Mesothelial cell of epicardium (in vitro differentiated cells): Measurements from ENCODE around the gene MAGEA4. TPM values are rescaled to one million over a fixed set of nuclear protein-coding genes. Genes with fewer than 3 reads are reported as not detected.

Experiments used
- DNase-seq, 2 experiments: peaks; one replicate each; pipeline ENCODE4 v3.0.0; 2021; ENCODE audit warnings: low spot score in 2 of 2; ENCODE audit not compliant: unreplicated experiment in 2 of 2
- H3K27ac Mint-ChIP-seq: 2 replicates; pipeline ENCODE4 v1.8.0; 2021; ENCODE audit warnings: mixed read lengths
- H3K27me3 Mint-ChIP-seq: 2 replicates; pipeline ENCODE4 v1.8.0; 2021; ENCODE audit warnings: low read depth, mixed read lengths
- H3K36me3 Mint-ChIP-seq: 2 replicates; pipeline ENCODE4 v1.8.0; 2021; ENCODE audit warnings: mixed read lengths
- H3K4me1 Mint-ChIP-seq: 2 replicates; pipeline ENCODE4 v1.8.0; 2021; ENCODE audit warnings: mixed read lengths
- H3K4me3 Mint-ChIP-seq: 2 replicates; pipeline ENCODE4 v1.8.0; 2021; ENCODE audit warnings: mild to moderate bottlenecking, moderate library complexity, mixed read lengths
- H3K9me3 Mint-ChIP-seq: 2 replicates; pipeline ENCODE4 v1.8.0; 2021; ENCODE audit warnings: mixed read lengths
- CTCF ChIP-seq: fragments of 200-600 bp; sonication (generic); IDR thresholded peaks from one replicate; pipeline ENCODE4 v1.5.0; 2021; ENCODE audit warnings: antibody characterized with exemption; ENCODE audit not compliant: unreplicated experiment
- total RNA-seq: library from RNA; stranded (reverse); gene quantifications from 3 replicates; pipeline ENCODE4 v1.2.1, GENCODE V29; 2021

The MAGEA4 gene
- total RNA-seq, 1 donor from 2014 or later, result not detected

DNA sequence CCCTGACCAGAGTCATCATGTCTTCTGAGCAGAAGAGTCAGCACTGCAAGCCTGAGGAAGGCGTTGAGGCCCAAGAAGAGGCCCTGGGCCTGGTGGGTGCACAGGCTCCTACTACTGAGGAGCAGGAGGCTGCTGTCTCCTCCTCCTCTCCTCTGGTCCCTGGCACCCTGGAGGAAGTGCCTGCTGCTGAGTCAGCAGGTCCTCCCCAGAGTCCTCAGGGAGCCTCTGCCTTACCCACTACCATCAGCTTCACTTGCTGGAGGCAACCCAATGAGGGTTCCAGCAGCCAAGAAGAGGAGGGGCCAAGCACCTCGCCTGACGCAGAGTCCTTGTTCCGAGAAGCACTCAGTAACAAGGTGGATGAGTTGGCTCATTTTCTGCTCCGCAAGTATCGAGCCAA, 11.0 kb downstream of the MAGEA4 start:
- TF ChIP-seq CTCF, result no peak
- Mint-ChIP-seq H3K9me3 (peaks cover 10% of the 10 kb centered on the region), H3K27ac (no peak overlapping the region), H3K27me3 (no peaks in the 10 kb centered on the region), H3K36me3 (no peaks in the 10 kb centered on the region), H3K4me3 (no peak overlapping the region), H3K4me1 (no peaks in the 10 kb centered on the region)
- no peak for DNase-seq

DNA sequence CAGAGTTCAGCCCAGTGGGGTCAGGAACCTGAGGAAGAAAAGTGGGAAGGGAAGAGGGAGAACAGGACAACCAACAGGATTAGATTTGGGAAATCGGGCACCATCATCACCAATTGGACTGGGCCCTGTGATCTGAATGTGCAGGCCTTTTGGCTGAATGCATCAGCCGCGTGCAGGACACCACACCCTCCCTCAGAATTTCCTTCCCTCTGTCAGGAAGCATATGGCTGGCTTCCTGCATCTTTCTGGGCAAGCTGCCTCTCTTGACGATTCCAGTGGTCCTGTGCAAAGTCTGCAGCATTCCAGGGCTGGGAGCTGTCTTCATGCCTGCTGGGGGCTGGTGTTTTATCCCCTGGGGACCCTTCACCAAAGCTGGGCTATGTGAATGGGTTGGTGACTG, 16.4 kb downstream of the MAGEA4 start:
- H3K36me3 Mint-ChIP-seq, result no peaks in the 10 kb centered on the region
- no peaks in the 10 kb centered on the region for H3K27me3 Mint-ChIP-seq
- H3K9me3 Mint-ChIP-seq, result peaks cover 29% of the 10 kb centered on the region
- DNase-seq, result no peak
- H3K27ac Mint-ChIP-seq, result no peak overlapping the region
- no peak overlapping the region for H3K4me3 Mint-ChIP-seq
- TF ChIP-seq CTCF, result no peak
- no peaks in the 10 kb centered on the region for H3K4me1 Mint-ChIP-seq

GRCh38 chrX:151935358-151935757, 22.7 kb downstream of the MAGEA4 start:
- no peak for TF ChIP-seq CTCF
- Mint-ChIP-seq H3K9me3 (peaks cover 21% of the 10 kb centered on the region), H3K27me3 (no peaks in the 10 kb centered on the region), H3K4me1 (no peaks in the 10 kb centered on the region), H3K27ac (no peak overlapping the region), H3K36me3 (no peaks in the 10 kb centered on the region), H3K4me3 (no peak overlapping the region)
- DNase-seq, result no peak

GRCh38 chrX:151938172-151938571, 25.5 kb downstream of the MAGEA4 start:
- TF ChIP-seq CTCF, result no peak
- H3K4me3 Mint-ChIP-seq, result no peak overlapping the region

DNA sequence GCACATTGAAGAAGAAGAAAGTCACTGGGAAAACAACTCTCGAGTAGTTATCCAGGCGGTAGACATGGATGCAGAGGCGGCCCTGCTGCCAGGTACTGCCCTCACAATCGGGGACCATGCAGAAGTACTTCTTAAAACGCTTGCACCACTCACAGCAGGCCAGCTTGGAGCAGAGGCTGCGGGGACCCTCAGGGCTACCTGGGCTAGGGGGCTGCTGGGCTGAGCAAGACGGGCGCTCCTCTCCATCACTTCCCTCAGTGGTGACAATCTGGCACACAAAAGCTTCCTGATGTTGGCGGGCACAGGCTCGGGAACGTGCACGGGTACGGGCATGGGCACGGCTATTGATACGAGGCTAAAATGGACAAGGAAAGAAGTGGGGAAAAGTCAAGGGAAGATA, 42.0 kb downstream of the MAGEA4 start:
- Mint-ChIP-seq H3K27me3 (no peaks in the 10 kb centered on the region), H3K4me3 (no peak overlapping the region), H3K9me3 (peaks cover 38% of the 10 kb centered on the region), H3K36me3 (peaks cover 34% of the 10 kb centered on the region), H3K27ac (no peak overlapping the region), H3K4me1 (no peaks in the 10 kb centered on the region)
- no peak for DNase-seq
- no peak for TF ChIP-seq CTCF

More at GRCh38 chrX:151938172-151938571, 25.5 kb downstream of the MAGEA4 start:
- H3K36me3 Mint-ChIP-seq, result no peaks in the 10 kb centered on the region
- no peaks in the 10 kb centered on the region for H3K4me1 Mint-ChIP-seq
- H3K9me3 Mint-ChIP-seq, result peaks cover 32% of the 10 kb centered on the region
- no peak overlapping the region for H3K27ac Mint-ChIP-seq
- DNase-seq, result no peak
- H3K27me3 Mint-ChIP-seq, result no peaks in the 10 kb centered on the region

- H3K4me1 Mint-ChIP-seq, result no peaks in the 10 kb centered on the region
- TF ChIP-seq CTCF, result no peak
- no peaks in the 10 kb centered on the region for H3K27me3 Mint-ChIP-seq
- peaks cover 56% of the 10 kb centered on the region for H3K36me3 Mint-ChIP-seq
- H3K27ac Mint-ChIP-seq, result no peak overlapping the region
- peaks cover 44% of the 10 kb centered on the region for H3K9me3 Mint-ChIP-seq
- no peak for DNase-seq
- no peak overlapping the region for H3K4me3 Mint-ChIP-seq
These were observed 45.4 kb downstream of the MAGEA4 start for GRCh38 chrX:151958101-151958500.
